ENCODE results near the gene FAM187B. TPM values are rescaled to one million over a fixed set of nuclear protein-coding genes. Genes with fewer than 3 reads are reported as not detected.

Gene FAM187B
- total RNA-seq, 1 experiment from 2014 or later = not detected

- Histone ChIP-seq H3K36me3 (ENCODE audit: insufficient read depth, low read length, poor library complexity, severe bottlenecking) (peaks cover 28% of the 10 kb centered on the region), H3K9me3 (ENCODE audit: low read depth, low read length, poor library complexity, severe bottlenecking) (no peaks in the 10 kb centered on the region), H3K27me3 (replicated peaks; ENCODE audit: insufficient read depth, low read depth, low read length, poor library complexity) (no peaks in the 10 kb centered on the region), H3K4me1 (ENCODE audit: insufficient read depth, low read length, poor library complexity, severe bottlenecking) (no peaks in the 10 kb centered on the region), H3K27ac (ENCODE audit: low read depth, low read length, poor library complexity, severe bottlenecking) (no peak overlapping the region), H3K4me3 (ENCODE audit: low read depth, low read length, poor library complexity, severe bottlenecking) (no peak overlapping the region)
- TF ChIP-seq, protein P1, sequence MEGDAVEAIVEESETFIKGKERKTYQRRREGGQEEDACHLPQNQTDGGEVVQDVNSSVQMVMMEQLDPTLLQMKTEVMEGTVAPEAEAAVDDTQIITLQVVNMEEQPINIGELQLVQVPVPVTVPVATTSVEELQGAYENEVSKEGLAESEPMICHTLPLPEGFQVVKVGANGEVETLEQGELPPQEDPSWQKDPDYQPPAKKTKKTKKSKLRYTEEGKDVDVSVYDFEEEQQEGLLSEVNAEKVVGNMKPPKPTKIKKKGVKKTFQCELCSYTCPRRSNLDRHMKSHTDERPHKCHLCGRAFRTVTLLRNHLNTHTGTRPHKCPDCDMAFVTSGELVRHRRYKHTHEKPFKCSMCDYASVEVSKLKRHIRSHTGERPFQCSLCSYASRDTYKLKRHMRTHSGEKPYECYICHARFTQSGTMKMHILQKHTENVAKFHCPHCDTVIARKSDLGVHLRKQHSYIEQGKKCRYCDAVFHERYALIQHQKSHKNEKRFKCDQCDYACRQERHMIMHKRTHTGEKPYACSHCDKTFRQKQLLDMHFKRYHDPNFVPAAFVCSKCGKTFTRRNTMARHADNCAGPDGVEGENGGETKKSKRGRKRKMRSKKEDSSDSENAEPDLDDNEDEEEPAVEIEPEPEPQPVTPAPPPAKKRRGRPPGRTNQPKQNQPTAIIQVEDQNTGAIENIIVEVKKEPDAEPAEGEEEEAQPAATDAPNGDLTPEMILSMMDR (conservative IDR thresholded peaks at IDR 0.05; ENCODE audit: low read depth, low read length) = no peak
- no peak for TF ChIP-seq EZH2 (IDR thresholded peaks at IDR 0.05; ENCODE audit: borderline replicate concordance, low read depth, low read length, poor library complexity, severe bottlenecking)
- intact Hi-C loops (cut with micrococcal nuclease; ENCODE audit: unreplicated experiment) = no loop called here
- no TSS peak for BruUV-seq (replicated peaks)
- CTCF ChIA-PET = no interaction called here
- POLR2A ChIA-PET (ENCODE audit: low non-redundant PET) = interaction anchor here (0.7 kb wide), 2 partner anchors 79 to 1320 kb away, joined by 3 read pairs; no protein-coding TSS in a partner anchor
- DNase-seq (ENCODE audit: low spot score) = no peak
Observed at GRCh38 chr19:35273686-35274259, 45.2 kb upstream of the FAM187B start.

GRCh38 chr19:35272954-35273649 is 44.6 kb upstream of the FAM187B start:
- DNase-seq (ENCODE audit: low spot score) = no peak
- Histone ChIP-seq H3K27ac (ENCODE audit: low read depth, low read length, poor library complexity, severe bottlenecking) (no peak overlapping the region), H3K4me1 (ENCODE audit: insufficient read depth, low read length, poor library complexity, severe bottlenecking) (no peaks in the 10 kb centered on the region), H3K27me3 (replicated peaks; ENCODE audit: insufficient read depth, low read depth, low read length, poor library complexity) (no peaks in the 10 kb centered on the region), H3K4me3 (ENCODE audit: low read depth, low read length, poor library complexity, severe bottlenecking) (no peak overlapping the region), H3K9me3 (ENCODE audit: low read depth, low read length, poor library complexity, severe bottlenecking) (no peaks in the 10 kb centered on the region), H3K36me3 (ENCODE audit: insufficient read depth, low read length, poor library complexity, severe bottlenecking) (peaks cover 28% of the 10 kb centered on the region)
- ChIA-PET POLR2A (ENCODE audit: low non-redundant PET) (interaction anchor here (0.7 kb wide), 1 partner anchor 80 kb away, joined by 3 read pairs; no protein-coding TSS in a partner anchor), CTCF (no interaction called here)
- BruUV-seq (replicated peaks) = no TSS peak
- TF ChIP-seq, protein P1 (conservative IDR thresholded peaks at IDR 0.05; ENCODE audit: low read depth, low read length) = no peak
- TF ChIP-seq EZH2 (IDR thresholded peaks at IDR 0.05; ENCODE audit: borderline replicate concordance, low read depth, low read length, poor library complexity, severe bottlenecking) = no peak
- intact Hi-C loops (cut with micrococcal nuclease; ENCODE audit: unreplicated experiment) = no loop called here

DNA sequence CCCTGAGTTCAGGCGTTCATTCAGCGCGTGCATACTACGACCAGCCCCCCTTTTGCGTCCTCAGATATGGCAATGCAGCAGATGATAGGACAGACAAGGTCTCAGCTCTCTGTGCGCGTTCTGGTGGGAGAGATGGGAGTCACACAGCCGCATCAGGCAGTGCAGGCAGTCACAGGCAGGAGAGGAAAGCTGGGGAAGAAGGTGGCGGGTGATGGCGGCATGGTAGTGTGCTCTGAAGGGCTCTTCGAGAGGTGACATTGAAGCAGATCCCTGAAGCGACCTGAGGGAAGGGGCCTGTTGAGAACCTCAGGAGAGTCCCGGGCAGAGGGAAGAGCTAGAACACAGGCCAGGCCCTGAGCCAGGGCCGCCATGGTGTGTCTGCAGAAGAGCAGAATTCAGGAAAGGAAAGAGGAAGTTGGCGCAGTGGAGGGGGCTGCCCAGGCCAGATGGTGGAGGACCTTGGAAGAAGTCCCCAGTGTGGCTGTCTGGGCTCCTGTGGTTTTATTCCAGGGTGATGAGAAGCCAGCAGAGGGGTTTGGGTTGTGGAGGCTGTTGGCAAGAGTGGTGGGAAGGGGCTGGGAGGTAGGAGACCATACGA is 43.7 kb upstream of the FAM187B start:
- Histone ChIP-seq H3K9me3 (ENCODE audit: low read depth, low read length, poor library complexity, severe bottlenecking) (no peaks in the 10 kb centered on the region), H3K36me3 (ENCODE audit: insufficient read depth, low read length, poor library complexity, severe bottlenecking) (peaks cover 28% of the 10 kb centered on the region), H3K27ac (ENCODE audit: low read depth, low read length, poor library complexity, severe bottlenecking) (no peak overlapping the region), H3K27me3 (replicated peaks; ENCODE audit: insufficient read depth, low read depth, low read length, poor library complexity) (no peaks in the 10 kb centered on the region), H3K4me1 (ENCODE audit: insufficient read depth, low read length, poor library complexity, severe bottlenecking) (no peaks in the 10 kb centered on the region), H3K4me3 (ENCODE audit: low read depth, low read length, poor library complexity, severe bottlenecking) (no peak overlapping the region)
- DNase-seq (ENCODE audit: low spot score) = no peak
- TF ChIP-seq, protein P1 (conservative IDR thresholded peaks at IDR 0.05; ENCODE audit: low read depth, low read length) = no peak
- ChIA-PET CTCF (no interaction called here), POLR2A (ENCODE audit: low non-redundant PET) (no interaction called here)
- intact Hi-C loops (cut with micrococcal nuclease; ENCODE audit: unreplicated experiment) = no loop called here
- no TSS peak for BruUV-seq (replicated peaks)

All from A673 (cell line).